Caco-2 (cell line): ENCODE measurements around the gene MBD3L5. TPM values are rescaled to one million over a fixed set of nuclear protein-coding genes. Genes with fewer than 3 reads are reported as not detected.

Source experiments
- BruUV-seq: library from RNA; stranded (reverse); fragments of 400-500 nt; replicated peaks from 2 replicates; lab custom pipeline; 2021; lab: Mats Ljungman, UMichigan
- CTCF ChIA-PET: fragments of 300-600 bp; sonication (Branson Sonifier 250); formaldehyde crosslinking; loops from one replicate; lab custom pipeline; 2022; ENCODE audit warnings: antibody characterized with exemption; lab: Charles Lee
- POLR2A ChIA-PET: fragments of 300-600 bp; sonication (Branson Sonifier 250); formaldehyde crosslinking; loops from one replicate; lab custom pipeline; 2022; ENCODE audit warnings: antibody characterized with exemption; lab: Charles Lee
- DNase-seq, 2 experiments: peaks; one replicate each; pipeline versions ENCODE4 v3.0.0 to v3.0.0-alpha.2; 2020 to 2022
- H3K27me3 ChIP-seq: replicated peaks from 2 replicates; pipeline ENCODE4 v1.6.0; 2011; ENCODE audit warnings: low read length; ENCODE audit not compliant: control insufficient read depth, insufficient read depth
- H3K36me3 ChIP-seq: 2 replicates; pipeline ENCODE4 v1.5.1; 2011; ENCODE audit warnings: low read length; ENCODE audit not compliant: control insufficient read depth, insufficient read depth
- H3K4me1 ChIP-seq: fragments of 250-450 bp; sonication (Bioruptor Pico); 2 replicates; pipeline ENCODE4 v1.5.1; 2020; ENCODE audit warnings: mild to moderate bottlenecking
- H3K4me3 ChIP-seq: 2 replicates; pipeline ENCODE4 v1.5.1; 2011; ENCODE audit warnings: low read depth, mild to moderate bottlenecking, control low read depth, low read length
- H3K9me3 ChIP-seq: fragments of 250-450 bp; sonication (Bioruptor Pico); 2 replicates; pipeline ENCODE4 v1.5.1; 2020; ENCODE audit warnings: mild to moderate bottlenecking, moderate library complexity
- H3K27ac Mint-ChIP-seq: one replicate; pipeline ENCODE4 v1.8.0; 2022; ENCODE audit warnings: mixed read lengths; ENCODE audit not compliant: unreplicated experiment
- H3K27me3 Mint-ChIP-seq: one replicate; pipeline ENCODE4 v1.8.0; 2022; ENCODE audit warnings: mixed read lengths; ENCODE audit not compliant: insufficient read depth, unreplicated experiment
- H3K36me3 Mint-ChIP-seq: one replicate; pipeline ENCODE4 v1.8.0; 2022; ENCODE audit warnings: mild to moderate bottlenecking, mixed read lengths; ENCODE audit not compliant: insufficient read depth, unreplicated experiment
- H3K4me1 Mint-ChIP-seq: one replicate; pipeline ENCODE4 v1.8.0; 2022; ENCODE audit warnings: low read depth, mixed read lengths; ENCODE audit not compliant: unreplicated experiment
- H3K4me3 Mint-ChIP-seq: one replicate; pipeline ENCODE4 v1.8.0; 2022; ENCODE audit warnings: mild to moderate bottlenecking, moderate library complexity, mixed read lengths; ENCODE audit not compliant: unreplicated experiment
- H3K9me3 Mint-ChIP-seq: one replicate; pipeline ENCODE4 v1.8.0; 2022; ENCODE audit warnings: mixed read lengths; ENCODE audit not compliant: unreplicated experiment
- intact Hi-C: fragments of 100-400 bp; cut with micrococcal nuclease; formaldehyde crosslinking; loops from one replicate; pipeline ENCODE4 v1.10.0; 2022; ENCODE audit not compliant: unreplicated experiment
- total RNA-seq: library from RNA; stranded (reverse); gene quantifications from 2 replicates; pipeline ENCODE4 v1.2.3, GENCODE V29; 2022
- TF ChIP-seq, protein P1 (sequence below), 2 experiments: fragments of 200-600 bp in 1 of 2; IDR thresholded peaks; 1 replicate in 1 of 2; 2 replicates in 1 of 2; pipeline versions ENCODE4 v1.5.1 to v1.8.0; 2011 to 2022; ENCODE audit warnings: antibody characterized with exemption in 1 of 2, control low read depth in 1 of 2, inconsistent platforms in 1 of 2, low read depth in 1 of 2, low read length in 1 of 2, mild to moderate bottlenecking in 1 of 2, moderate library complexity in 1 of 2; ENCODE audit not compliant: insufficient read depth in 1 of 2, severe bottlenecking in 1 of 2, unreplicated experiment in 1 of 2

Gene MBD3L5
- total RNA-seq, 1 experiment from 2014 or later, result not detected

DNA sequence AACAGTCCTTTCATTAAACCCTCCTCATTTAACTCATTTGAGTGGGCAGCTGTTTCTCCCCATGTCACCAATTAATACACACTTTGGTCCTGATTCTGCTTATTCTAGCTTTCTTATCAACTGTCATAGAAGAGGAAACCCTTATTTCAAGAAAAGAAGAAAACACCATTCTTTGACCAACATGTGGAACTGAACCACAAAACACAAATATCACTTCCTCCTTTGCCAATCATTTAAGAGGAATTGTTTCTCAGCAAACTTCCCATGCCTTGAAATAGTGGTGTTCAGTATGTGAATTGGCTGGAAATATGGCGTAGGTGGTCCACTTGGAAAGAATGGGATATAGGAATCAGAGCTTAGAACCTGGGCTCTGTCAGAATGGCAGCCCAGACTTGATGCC is 29.6 kb upstream of the MBD3L5 start:
- TF ChIP-seq, protein P1, sequence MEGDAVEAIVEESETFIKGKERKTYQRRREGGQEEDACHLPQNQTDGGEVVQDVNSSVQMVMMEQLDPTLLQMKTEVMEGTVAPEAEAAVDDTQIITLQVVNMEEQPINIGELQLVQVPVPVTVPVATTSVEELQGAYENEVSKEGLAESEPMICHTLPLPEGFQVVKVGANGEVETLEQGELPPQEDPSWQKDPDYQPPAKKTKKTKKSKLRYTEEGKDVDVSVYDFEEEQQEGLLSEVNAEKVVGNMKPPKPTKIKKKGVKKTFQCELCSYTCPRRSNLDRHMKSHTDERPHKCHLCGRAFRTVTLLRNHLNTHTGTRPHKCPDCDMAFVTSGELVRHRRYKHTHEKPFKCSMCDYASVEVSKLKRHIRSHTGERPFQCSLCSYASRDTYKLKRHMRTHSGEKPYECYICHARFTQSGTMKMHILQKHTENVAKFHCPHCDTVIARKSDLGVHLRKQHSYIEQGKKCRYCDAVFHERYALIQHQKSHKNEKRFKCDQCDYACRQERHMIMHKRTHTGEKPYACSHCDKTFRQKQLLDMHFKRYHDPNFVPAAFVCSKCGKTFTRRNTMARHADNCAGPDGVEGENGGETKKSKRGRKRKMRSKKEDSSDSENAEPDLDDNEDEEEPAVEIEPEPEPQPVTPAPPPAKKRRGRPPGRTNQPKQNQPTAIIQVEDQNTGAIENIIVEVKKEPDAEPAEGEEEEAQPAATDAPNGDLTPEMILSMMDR (IDR thresholded peaks at IDR 0.05; ENCODE audit: insufficient read depth in 1 of 2, low read depth in 1 of 2, low read length in 1 of 2, severe bottlenecking in 1 of 2, unreplicated experiment in 1 of 2), result no peak
- BruUV-seq, result no TSS peak
- Histone ChIP-seq H3K9me3 (no peaks in the 10 kb centered on the region), H3K27me3 (no peaks in the 10 kb centered on the region), H3K36me3 (no peaks in the 10 kb centered on the region), H3K4me3 (no peak overlapping the region), H3K4me1 (no peaks in the 10 kb centered on the region)
- DNase-seq, result no peak
- no peak overlapping the region for H3K4me3 Mint-ChIP-seq
- peaks cover 8% of the 10 kb centered on the region for H3K36me3 Mint-ChIP-seq
- H3K4me1 Mint-ChIP-seq, result no peaks in the 10 kb centered on the region
- H3K27ac Mint-ChIP-seq, result no peak overlapping the region
- H3K9me3 Mint-ChIP-seq, result peaks cover 8% of the 10 kb centered on the region
- ChIA-PET CTCF (no interaction called here), POLR2A (no interaction called here)
- intact Hi-C loops, result no loop called here
- H3K27me3 Mint-ChIP-seq, result peaks cover 3% of the 10 kb centered on the region

DNA sequence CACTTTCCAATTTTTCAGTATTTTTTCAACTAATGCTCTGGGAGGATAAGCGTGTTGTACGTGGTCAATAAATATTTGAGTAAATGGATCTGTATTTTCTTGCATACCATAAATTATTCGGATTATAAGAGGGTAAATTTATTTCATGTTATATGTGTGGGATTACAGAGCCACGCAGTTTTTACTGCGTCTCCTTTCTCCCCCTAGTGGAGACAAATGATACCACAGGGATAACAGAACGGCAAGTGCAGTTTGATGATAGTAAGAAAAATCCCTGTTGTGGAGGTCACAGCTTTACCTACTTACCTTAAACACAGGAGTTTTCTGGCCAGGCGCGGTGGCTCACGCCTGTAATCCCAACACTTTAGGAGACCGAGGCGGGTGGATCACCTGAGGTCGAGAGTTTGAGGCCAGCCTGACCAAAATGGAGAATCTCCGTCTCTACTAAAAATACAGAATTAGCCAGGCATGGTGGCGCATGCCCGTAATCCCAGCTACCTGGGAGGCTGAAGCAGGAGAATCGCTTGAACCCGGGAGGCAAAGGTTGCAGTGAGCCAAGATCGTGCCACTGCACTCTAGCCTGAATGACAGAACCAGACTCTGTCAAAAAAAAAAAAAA is 26.0 kb upstream of the MBD3L5 start:
- POLR2A ChIA-PET, result no interaction called here
- TF ChIP-seq, protein P1 (IDR thresholded peaks at IDR 0.05; ENCODE audit: insufficient read depth in 1 of 2, low read depth in 1 of 2, low read length in 1 of 2, severe bottlenecking in 1 of 2, unreplicated experiment in 1 of 2), result no peak
- BruUV-seq, result no TSS peak

GRCh38 chr19:7006135-7006704 is 24.2 kb upstream of the MBD3L5 start:
- CTCF ChIA-PET, result no interaction called here
- intact Hi-C loops, result no loop called here

More for the DNA sequence above, 26.0 kb upstream of the MBD3L5 start:
- Mint-ChIP-seq H3K36me3 (no peaks in the 10 kb centered on the region), H3K4me1 (no peaks in the 10 kb centered on the region), H3K27ac (no peak overlapping the region), H3K27me3 (peaks cover 3% of the 10 kb centered on the region), H3K9me3 (no peaks in the 10 kb centered on the region), H3K4me3 (no peak overlapping the region)
- no peak overlapping the region for H3K4me3 ChIP-seq
- H3K9me3 ChIP-seq, result no peaks in the 10 kb centered on the region
- DNase-seq, result no peak
- H3K4me1 ChIP-seq, result no peaks in the 10 kb centered on the region
- intact Hi-C loops, result no loop called here
- CTCF ChIA-PET, result no interaction called here
- no peaks in the 10 kb centered on the region for H3K36me3 ChIP-seq
- H3K27me3 ChIP-seq, result no peaks in the 10 kb centered on the region

More at GRCh38 chr19:7006135-7006704, 24.2 kb upstream of the MBD3L5 start:
- Histone ChIP-seq H3K36me3 (no peaks in the 10 kb centered on the region), H3K4me1 (no peaks in the 10 kb centered on the region), H3K4me3 (no peak overlapping the region), H3K9me3 (no peaks in the 10 kb centered on the region), H3K27me3 (no peaks in the 10 kb centered on the region)
- Mint-ChIP-seq H3K4me3 (no peak overlapping the region), H3K9me3 (no peaks in the 10 kb centered on the region), H3K27me3 (no peaks in the 10 kb centered on the region), H3K4me1 (no peaks in the 10 kb centered on the region), H3K36me3 (no peaks in the 10 kb centered on the region), H3K27ac (no peak overlapping the region)
- TF ChIP-seq, protein P1 (IDR thresholded peaks at IDR 0.05; ENCODE audit: insufficient read depth in 1 of 2, low read depth in 1 of 2, low read length in 1 of 2, severe bottlenecking in 1 of 2, unreplicated experiment in 1 of 2), result no peak
- no TSS peak for BruUV-seq
- POLR2A ChIA-PET, result no interaction called here
- DNase-seq, result peak in 1 of 2 experiments; percentile 35
